22Rv1 (cell line): ENCODE results near the gene SPEG.

Experiments
- CTCF ChIP-seq: fragments of 450-650 bp; IDR thresholded peaks from 2 replicates; pipeline ENCODE4 v1.5.1; 2017; ENCODE audit warnings: mild to moderate bottlenecking
- ZFX ChIP-seq: fragments of 450-650 bp; IDR thresholded peaks from 2 replicates; pipeline ENCODE4 v1.6.1; 2017; ENCODE audit warnings: antibody characterized with exemption, borderline replicate concordance

DNA sequence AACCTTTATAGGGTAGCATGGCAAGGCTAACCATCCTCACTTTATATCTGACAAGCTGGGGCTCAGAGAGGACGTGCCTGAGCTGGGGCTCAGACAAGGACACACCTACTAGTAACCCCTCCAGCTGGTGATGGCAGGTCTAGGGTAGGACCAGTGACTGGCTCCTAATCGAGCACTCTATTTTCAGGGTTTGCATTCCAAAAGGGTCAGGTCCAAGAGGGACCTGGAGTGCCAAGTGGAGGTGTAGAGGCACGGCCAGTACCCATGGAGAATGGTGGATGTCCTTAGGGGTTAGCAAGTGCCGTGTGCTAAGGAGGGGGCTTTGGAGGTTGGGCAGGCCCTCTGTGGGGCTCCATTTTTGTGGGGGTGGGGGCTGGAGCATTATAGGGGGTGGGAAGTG, 17.7 kb upstream of the SPEG start:
- TF ChIP-seq CTCF (no peak), ZFX (no peak)
